K562 (cell line): ENCODE data around the gene EDN2.

Source experiments
- CREM ChIP-seq: IDR thresholded peaks from 2 replicates; pipeline ENCODE4 v1.6.1; 2014; ENCODE audit warnings: antibody characterized with exemption, low read depth
- USF2 ChIP-seq: sonication (generic); formaldehyde crosslinking; IDR thresholded peaks from 2 replicates; pipeline ENCODE4 v1.5.0; 2020; ENCODE audit warnings: missing genetic modification reagents
- TF ChIP-seq, protein P1 (sequence below), 3 experiments: IDR thresholded peaks in 2 of 3; conservative IDR thresholded peaks in 1 of 3; 2 replicates each; pipeline ENCODE4 v1.5.1; 2011 to 2012; ENCODE audit warnings: low read length in 3 of 3, mild to moderate bottlenecking in 3 of 3, control low read depth in 2 of 3, improper control_type of control experiment in 1 of 3, inconsistent platforms in 1 of 3, low read depth in 1 of 3, mixed read lengths in 1 of 3, moderate library complexity in 1 of 3; ENCODE audit not compliant: insufficient read depth in 2 of 3
- TF ChIP-seq, protein P2 (sequence below): sonication (generic); formaldehyde crosslinking; IDR thresholded peaks from 2 replicates; pipeline ENCODE4 v1.8.1; 2023; ENCODE audit warnings: mild to moderate bottlenecking, missing genetic modification reagents
- TF ChIP-seq, protein P3 (sequence below): sonication (generic); formaldehyde crosslinking; IDR thresholded peaks from 2 replicates; pipeline ENCODE4 v1.8.0; 2022; ENCODE audit warnings: mild to moderate bottlenecking, missing genetic modification reagents, borderline replicate concordance
- TF ChIP-seq, protein P4 (sequence below): sonication (generic); formaldehyde crosslinking; IDR thresholded peaks from 2 replicates; pipeline ENCODE4 v1.9.0; 2022; ENCODE audit warnings: mild to moderate bottlenecking, missing genetic modification reagents

- TF ChIP-seq, protein P1, sequence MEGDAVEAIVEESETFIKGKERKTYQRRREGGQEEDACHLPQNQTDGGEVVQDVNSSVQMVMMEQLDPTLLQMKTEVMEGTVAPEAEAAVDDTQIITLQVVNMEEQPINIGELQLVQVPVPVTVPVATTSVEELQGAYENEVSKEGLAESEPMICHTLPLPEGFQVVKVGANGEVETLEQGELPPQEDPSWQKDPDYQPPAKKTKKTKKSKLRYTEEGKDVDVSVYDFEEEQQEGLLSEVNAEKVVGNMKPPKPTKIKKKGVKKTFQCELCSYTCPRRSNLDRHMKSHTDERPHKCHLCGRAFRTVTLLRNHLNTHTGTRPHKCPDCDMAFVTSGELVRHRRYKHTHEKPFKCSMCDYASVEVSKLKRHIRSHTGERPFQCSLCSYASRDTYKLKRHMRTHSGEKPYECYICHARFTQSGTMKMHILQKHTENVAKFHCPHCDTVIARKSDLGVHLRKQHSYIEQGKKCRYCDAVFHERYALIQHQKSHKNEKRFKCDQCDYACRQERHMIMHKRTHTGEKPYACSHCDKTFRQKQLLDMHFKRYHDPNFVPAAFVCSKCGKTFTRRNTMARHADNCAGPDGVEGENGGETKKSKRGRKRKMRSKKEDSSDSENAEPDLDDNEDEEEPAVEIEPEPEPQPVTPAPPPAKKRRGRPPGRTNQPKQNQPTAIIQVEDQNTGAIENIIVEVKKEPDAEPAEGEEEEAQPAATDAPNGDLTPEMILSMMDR (IDR thresholded peaks at IDR 0.05 in 2 of 3, conservative IDR thresholded peaks at IDR 0.05 in 1 of 3; ENCODE audit: insufficient read depth in 2 of 3, low read depth in 1 of 3, low read length in 3 of 3) = no peak
- TF ChIP-seq, protein P2, sequence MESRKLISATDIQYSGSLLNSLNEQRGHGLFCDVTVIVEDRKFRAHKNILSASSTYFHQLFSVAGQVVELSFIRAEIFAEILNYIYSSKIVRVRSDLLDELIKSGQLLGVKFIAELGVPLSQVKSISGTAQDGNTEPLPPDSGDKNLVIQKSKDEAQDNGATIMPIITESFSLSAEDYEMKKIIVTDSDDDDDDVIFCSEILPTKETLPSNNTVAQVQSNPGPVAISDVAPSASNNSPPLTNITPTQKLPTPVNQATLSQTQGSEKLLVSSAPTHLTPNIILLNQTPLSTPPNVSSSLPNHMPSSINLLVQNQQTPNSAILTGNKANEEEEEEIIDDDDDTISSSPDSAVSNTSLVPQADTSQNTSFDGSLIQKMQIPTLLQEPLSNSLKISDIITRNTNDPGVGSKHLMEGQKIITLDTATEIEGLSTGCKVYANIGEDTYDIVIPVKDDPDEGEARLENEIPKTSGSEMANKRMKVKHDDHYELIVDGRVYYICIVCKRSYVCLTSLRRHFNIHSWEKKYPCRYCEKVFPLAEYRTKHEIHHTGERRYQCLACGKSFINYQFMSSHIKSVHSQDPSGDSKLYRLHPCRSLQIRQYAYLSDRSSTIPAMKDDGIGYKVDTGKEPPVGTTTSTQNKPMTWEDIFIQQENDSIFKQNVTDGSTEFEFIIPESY = no peak
- TF ChIP-seq USF2 = no peak
- TF ChIP-seq CREM = no peak
- TF ChIP-seq, protein P3, sequence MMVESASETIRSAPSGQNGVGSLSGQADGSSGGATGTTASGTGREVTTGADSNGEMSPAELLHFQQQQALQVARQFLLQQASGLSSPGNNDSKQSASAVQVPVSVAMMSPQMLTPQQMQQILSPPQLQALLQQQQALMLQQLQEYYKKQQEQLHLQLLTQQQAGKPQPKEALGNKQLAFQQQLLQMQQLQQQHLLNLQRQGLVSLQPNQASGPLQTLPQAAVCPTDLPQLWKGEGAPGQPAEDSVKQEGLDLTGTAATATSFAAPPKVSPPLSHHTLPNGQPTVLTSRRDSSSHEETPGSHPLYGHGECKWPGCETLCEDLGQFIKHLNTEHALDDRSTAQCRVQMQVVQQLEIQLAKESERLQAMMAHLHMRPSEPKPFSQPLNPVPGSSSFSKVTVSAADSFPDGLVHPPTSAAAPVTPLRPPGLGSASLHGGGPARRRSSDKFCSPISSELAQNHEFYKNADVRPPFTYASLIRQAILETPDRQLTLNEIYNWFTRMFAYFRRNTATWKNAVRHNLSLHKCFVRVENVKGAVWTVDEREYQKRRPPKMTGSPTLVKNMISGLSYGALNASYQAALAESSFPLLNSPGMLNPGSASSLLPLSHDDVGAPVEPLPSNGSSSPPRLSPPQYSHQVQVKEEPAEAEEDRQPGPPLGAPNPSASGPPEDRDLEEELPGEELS (CRISPR knock-in tag) = no peak
- TF ChIP-seq, protein P4, sequence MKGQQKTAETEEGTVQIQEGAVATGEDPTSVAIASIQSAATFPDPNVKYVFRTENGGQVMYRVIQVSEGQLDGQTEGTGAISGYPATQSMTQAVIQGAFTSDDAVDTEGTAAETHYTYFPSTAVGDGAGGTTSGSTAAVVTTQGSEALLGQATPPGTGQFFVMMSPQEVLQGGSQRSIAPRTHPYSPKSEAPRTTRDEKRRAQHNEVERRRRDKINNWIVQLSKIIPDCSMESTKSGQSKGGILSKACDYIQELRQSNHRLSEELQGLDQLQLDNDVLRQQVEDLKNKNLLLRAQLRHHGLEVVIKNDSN (CRISPR knock-in tag) = no peak
Observed at GRCh38 chr1:41475346-41475745, 9.1 kb downstream of the EDN2 start.
